22Rv1 (cell line): Measurements from ENCODE around the gene DCTD.

Source experiments
- ZFX ChIP-seq: fragments of 450-650 bp; IDR thresholded peaks from 2 replicates; pipeline ENCODE4 v1.6.1; 2017; ENCODE audit warnings: antibody characterized with exemption, borderline replicate concordance
- TF ChIP-seq, protein P1 (sequence below): fragments of 450-650 bp; IDR thresholded peaks from 2 replicates; pipeline ENCODE4 v1.5.1; 2017; ENCODE audit warnings: mild to moderate bottlenecking

DNA sequence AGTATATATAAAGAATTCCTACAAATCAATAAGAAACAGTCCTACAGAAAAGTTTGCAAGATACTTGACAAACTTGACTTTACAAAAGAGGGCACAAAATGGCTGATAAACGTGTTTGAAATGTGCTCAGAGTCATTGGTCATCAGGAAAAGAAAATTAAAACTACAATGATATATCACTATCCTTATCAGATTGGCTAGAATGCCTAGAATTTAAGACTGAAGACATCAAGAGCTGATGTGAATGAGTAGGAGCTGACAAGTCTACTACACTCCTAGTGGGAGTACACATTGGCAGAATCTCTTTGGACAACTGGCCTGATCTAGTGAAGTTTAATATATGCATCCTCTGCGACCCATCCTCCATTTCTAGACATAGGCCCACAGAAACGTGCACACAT lies 10.3 kb upstream of the DCTD start:
- TF ChIP-seq, protein P1, sequence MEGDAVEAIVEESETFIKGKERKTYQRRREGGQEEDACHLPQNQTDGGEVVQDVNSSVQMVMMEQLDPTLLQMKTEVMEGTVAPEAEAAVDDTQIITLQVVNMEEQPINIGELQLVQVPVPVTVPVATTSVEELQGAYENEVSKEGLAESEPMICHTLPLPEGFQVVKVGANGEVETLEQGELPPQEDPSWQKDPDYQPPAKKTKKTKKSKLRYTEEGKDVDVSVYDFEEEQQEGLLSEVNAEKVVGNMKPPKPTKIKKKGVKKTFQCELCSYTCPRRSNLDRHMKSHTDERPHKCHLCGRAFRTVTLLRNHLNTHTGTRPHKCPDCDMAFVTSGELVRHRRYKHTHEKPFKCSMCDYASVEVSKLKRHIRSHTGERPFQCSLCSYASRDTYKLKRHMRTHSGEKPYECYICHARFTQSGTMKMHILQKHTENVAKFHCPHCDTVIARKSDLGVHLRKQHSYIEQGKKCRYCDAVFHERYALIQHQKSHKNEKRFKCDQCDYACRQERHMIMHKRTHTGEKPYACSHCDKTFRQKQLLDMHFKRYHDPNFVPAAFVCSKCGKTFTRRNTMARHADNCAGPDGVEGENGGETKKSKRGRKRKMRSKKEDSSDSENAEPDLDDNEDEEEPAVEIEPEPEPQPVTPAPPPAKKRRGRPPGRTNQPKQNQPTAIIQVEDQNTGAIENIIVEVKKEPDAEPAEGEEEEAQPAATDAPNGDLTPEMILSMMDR = no peak
- TF ChIP-seq ZFX = no peak
